HEK293 (cell line): ENCODE measurements around the gene RXRG.

Source experiments
- CTCF ChIA-PET: fragments of 350-600 bp; formaldehyde crosslinking; extraction: SDS; loops from one replicate; lab custom pipeline; 2021; ENCODE audit warnings: antibody characterized with exemption; lab: Yijun Ruan, JAX
- POLR2A ChIA-PET: fragments of 300-600 bp; formaldehyde crosslinking; extraction: SDS; loops from one replicate; lab custom pipeline; 2020; ENCODE audit warnings: antibody characterized with exemption, inconsistent platforms; lab: Yijun Ruan, JAX
- H3K27ac ChIP-seq: fragments of 200-500 bp; sonication (Bioruptor generic); 2 replicates; pipeline ENCODE4 v1.5.1; 2014; ENCODE audit warnings: low read depth, low read length, control low read depth, inconsistent platforms; ENCODE audit errors: extremely low read depth
- H3K36me3 ChIP-seq, 2 experiments: fragments of 200-500 bp in 1 of 2; sonication (Bioruptor generic) in 1 of 2; 1 replicate in 1 of 2; 2 replicates in 1 of 2; pipeline ENCODE4 v1.5.1; 2014 to 2017; ENCODE audit warnings: inconsistent platforms in 2 of 2, low read length in 2 of 2; ENCODE audit not compliant: control insufficient read depth in 2 of 2, insufficient read depth in 1 of 2
- H3K4me1 ChIP-seq: fragments of 200-500 bp; sonication (Bioruptor generic); 2 replicates; pipeline ENCODE4 v1.5.1; 2014; ENCODE audit warnings: mild to moderate bottlenecking, low read length, inconsistent platforms; ENCODE audit not compliant: control insufficient read depth, insufficient read depth
- H3K4me3 ChIP-seq: 2 replicates; pipeline ENCODE4 v1.5.1; 2011; ENCODE audit warnings: low read depth, mild to moderate bottlenecking, control low read depth, low read length, moderate library complexity
- H3K9me3 ChIP-seq: fragments of 200-500 bp; sonication (Bioruptor generic); 2 replicates; pipeline ENCODE4 v1.5.1; 2014; ENCODE audit warnings: low read depth, low read length, inconsistent platforms; ENCODE audit not compliant: control insufficient read depth, insufficient read depth
- CTCF ChIP-seq: fragments of 450-650 bp; formaldehyde crosslinking; IDR thresholded peaks from 2 replicates; pipeline ENCODE4 v1.5.1; 2016; ENCODE audit warnings: missing biosample characterization, missing genetic modification characterization
- FEZF1 ChIP-seq: fragments of 450-650 bp; formaldehyde crosslinking; IDR thresholded peaks from 2 replicates; pipeline ENCODE4 v1.5.1; 2016; ENCODE audit warnings: missing biosample characterization, missing genetic modification characterization
- GLIS2 ChIP-seq: fragments of 450-650 bp; formaldehyde crosslinking; IDR thresholded peaks from 2 replicates; pipeline ENCODE4 v1.5.1; 2016; ENCODE audit warnings: missing biosample characterization, missing genetic modification characterization
- IKZF3 ChIP-seq: fragments of 450-650 bp; IDR thresholded peaks from 2 replicates; pipeline ENCODE4 v1.5.0; 2018; ENCODE audit warnings: missing biosample characterization, mild to moderate bottlenecking, missing genetic modification characterization, moderate library complexity
- MYNN ChIP-seq: fragments of 450-650 bp; formaldehyde crosslinking; IDR thresholded peaks from 2 replicates; pipeline ENCODE4 v1.5.1; 2016; ENCODE audit warnings: missing biosample characterization, missing genetic modification characterization, borderline replicate concordance
- SCRT2 ChIP-seq: fragments of 450-650 bp; formaldehyde crosslinking; IDR thresholded peaks from 2 replicates; pipeline ENCODE4 v1.5.1; 2016; ENCODE audit warnings: missing biosample characterization, missing genetic modification characterization
- SP2 ChIP-seq: fragments of 450-650 bp; formaldehyde crosslinking; IDR thresholded peaks from 2 replicates; pipeline ENCODE4 v1.5.1; 2016; ENCODE audit warnings: missing biosample characterization, missing genetic modification characterization
- TRIM28 ChIP-seq: IDR thresholded peaks from 2 replicates; pipeline ENCODE4 v1.6.1; 2011; ENCODE audit warnings: low read length, control low read depth, borderline replicate concordance
- ZNF140 ChIP-seq: fragments of 450-650 bp; formaldehyde crosslinking; IDR thresholded peaks from 2 replicates; pipeline ENCODE4 v1.5.1; 2016; ENCODE audit warnings: missing biosample characterization, missing genetic modification characterization
- ZNF16 ChIP-seq: fragments of 450-650 bp; formaldehyde crosslinking; IDR thresholded peaks from 2 replicates; pipeline ENCODE4 v1.5.1; 2016; ENCODE audit warnings: low read depth, missing biosample characterization, missing genetic modification characterization
- ZNF248 ChIP-seq: fragments of 450-650 bp; formaldehyde crosslinking; IDR thresholded peaks from 2 replicates; pipeline ENCODE4 v1.5.1; 2017; ENCODE audit warnings: missing biosample characterization, missing genetic modification characterization
- ZNF266 ChIP-seq: fragments of 450-650 bp; formaldehyde crosslinking; IDR thresholded peaks from 2 replicates; pipeline ENCODE4 v1.5.1; 2016; ENCODE audit warnings: missing biosample characterization, missing genetic modification characterization, low read depth
- ZNF529 ChIP-seq: fragments of 450-650 bp; formaldehyde crosslinking; IDR thresholded peaks from 2 replicates; pipeline ENCODE4 v1.5.1; 2017; ENCODE audit warnings: missing genetic modification characterization, missing biosample characterization; ENCODE audit not compliant: insufficient replicate concordance
- ZNF544 ChIP-seq: fragments of 450-650 bp; formaldehyde crosslinking; IDR thresholded peaks from 2 replicates; pipeline ENCODE4 v1.5.0; 2017; ENCODE audit warnings: missing biosample characterization, missing genetic modification characterization
- ZNF600 ChIP-seq: fragments of 450-650 bp; formaldehyde crosslinking; IDR thresholded peaks from 2 replicates; pipeline ENCODE4 v1.5.1; 2016; ENCODE audit warnings: missing biosample characterization, missing genetic modification characterization
- ZNF629 ChIP-seq: fragments of 450-650 bp; formaldehyde crosslinking; IDR thresholded peaks from 2 replicates; pipeline ENCODE4 v1.5.1; 2017; ENCODE audit warnings: missing biosample characterization, missing genetic modification characterization
- ZNF654 ChIP-seq: fragments of 450-650 bp; formaldehyde crosslinking; IDR thresholded peaks from 2 replicates; pipeline ENCODE4 v1.5.1; 2016; ENCODE audit warnings: low read depth, missing biosample characterization, missing genetic modification characterization
- ZNF664 ChIP-seq: fragments of 450-650 bp; formaldehyde crosslinking; IDR thresholded peaks from 2 replicates; pipeline ENCODE4 v1.5.1; 2016; ENCODE audit warnings: missing biosample characterization, missing genetic modification characterization
- ZNF76 ChIP-seq: fragments of 450-650 bp; formaldehyde crosslinking; IDR thresholded peaks from 2 replicates; pipeline ENCODE4; 2016; ENCODE audit warnings: low read depth, missing biosample characterization, missing genetic modification characterization, borderline replicate concordance
- ZNF785 ChIP-seq: fragments of 450-650 bp; formaldehyde crosslinking; IDR thresholded peaks from 2 replicates; pipeline ENCODE4 v1.5.1; 2016; ENCODE audit warnings: missing biosample characterization, missing genetic modification characterization

Gene RXRG

GRCh38 chr1:165371588-165372225, 73.2 kb downstream of the RXRG start:
- Histone ChIP-seq H3K4me1 (peaks cover 10% of the 10 kb centered on the region), H3K36me3 (no peaks in the 10 kb centered on the region), H3K9me3 (no peaks in the 10 kb centered on the region), H3K4me3 (no peak overlapping the region), H3K27ac (no peak overlapping the region)
- ChIA-PET POLR2A (interaction anchor here (0.9 kb wide), 1 partner anchor 184 kb away, joined by 3 read pairs; no protein-coding TSS in a partner anchor), CTCF (interaction anchor here (0.6 to 5.7 kb wide), 7 partner anchors 21 to 252 kb away, joined by 3 to 125 read pairs (median 21); no protein-coding TSS in a partner anchor)
- TF ChIP-seq ZNF785 (tag by site-specific recombination) (no peak), FEZF1 (no peak), IKZF3 (tag by site-specific recombination) (no peak), ZNF266 (no peak), ZNF629 (tag by site-specific recombination) (no peak), MYNN (tag by site-specific recombination) (no peak), GLIS2 (tag by site-specific recombination) (no peak), ZNF664 (tag by site-specific recombination) (no peak), ZNF544 (tag by site-specific recombination) (no peak), ZNF16 (tag by site-specific recombination) (no peak), TRIM28 (no peak), SP2 (tag by site-specific recombination) (no peak), ZNF600 (no peak)

GRCh38 chr1:165369255-165369848, 75.6 kb downstream of the RXRG start:
- TF ChIP-seq ZNF248 (tag by site-specific recombination) (no peak), ZNF76 (tag by site-specific recombination) (peak; percentile 80), ZNF529 (tag by site-specific recombination) (no peak), CTCF (tag by site-specific recombination) (peak; percentile 69), ZNF654 (tag by site-specific recombination) (peak; percentile 70)
- TF ChIP-seq, all 188 proteins: peak for 3
- Histone ChIP-seq H3K4me1 (no peaks in the 10 kb centered on the region), H3K4me3 (no peak overlapping the region), H3K9me3 (no peaks in the 10 kb centered on the region), H3K36me3 (no peaks in the 10 kb centered on the region), H3K27ac (no peak overlapping the region)
- CTCF ChIA-PET: interaction anchor here (0.5 to 5.7 kb wide), 41 partner anchors 9 to 545 kb away, joined by 3 to 125 read pairs (median 5); partner anchors contain the start of gene LMX1A
- POLR2A ChIA-PET: interaction anchor here (0.6 to 1.0 kb wide), 2 partner anchors 111 to 139 kb away, joined by 3 read pairs; no protein-coding TSS in a partner anchor

GRCh38 chr1:165367375-165367993, 77.4 kb downstream of the RXRG start:
- Histone ChIP-seq H3K4me3 (no peak overlapping the region), H3K4me1 (no peaks in the 10 kb centered on the region), H3K36me3 (no peaks in the 10 kb centered on the region), H3K27ac (no peak overlapping the region), H3K9me3 (no peaks in the 10 kb centered on the region)
- CTCF ChIA-PET: interaction anchor here (0.6 to 5.7 kb wide), 64 partner anchors 8 to 755 kb away, joined by 3 to 125 read pairs (median 5); partner anchors contain the start of gene LMX1A
- POLR2A ChIA-PET: interaction anchor here (1.1 kb wide), 1 partner anchor 9 kb away, joined by 3 read pairs; no protein-coding TSS in a partner anchor
- TF ChIP-seq SCRT2 (tag by site-specific recombination): no peak
- TF ChIP-seq CTCF (tag by site-specific recombination): peak; percentile 47; the same call in 1 of the 2 replicates
- no peak for TF ChIP-seq ZNF140 (tag by site-specific recombination)
- TF ChIP-seq ZNF654 (tag by site-specific recombination): peak; percentile 42
